Transverse colon (tissue), 3 donors: ENCODE results near the gene PTPRR.

Experiments used
- POLR2A ChIP-seq: fragments of 450-650 bp; IDR thresholded peaks from one replicate; pipeline ENCODE4 v1.6.1; 2016; ENCODE audit warnings: antibody characterized with exemption, mild to moderate bottlenecking, moderate library complexity
- TF ChIP-seq, protein P1 (sequence below), 5 experiments: fragments of 200-600 bp in 3 of 5; fragments of 450-650 bp in 2 of 5; sonication (generic) in 3 of 5; IDR thresholded peaks; 1 replicate in 2 of 5; 2 replicates in 3 of 5; pipeline ENCODE4 v1.5.1; 2016 to 2017; ENCODE audit warnings: antibody characterized with exemption in 5 of 5, inconsistent platforms in 3 of 5, mild to moderate bottlenecking in 2 of 5, moderate library complexity in 1 of 5

DNA sequence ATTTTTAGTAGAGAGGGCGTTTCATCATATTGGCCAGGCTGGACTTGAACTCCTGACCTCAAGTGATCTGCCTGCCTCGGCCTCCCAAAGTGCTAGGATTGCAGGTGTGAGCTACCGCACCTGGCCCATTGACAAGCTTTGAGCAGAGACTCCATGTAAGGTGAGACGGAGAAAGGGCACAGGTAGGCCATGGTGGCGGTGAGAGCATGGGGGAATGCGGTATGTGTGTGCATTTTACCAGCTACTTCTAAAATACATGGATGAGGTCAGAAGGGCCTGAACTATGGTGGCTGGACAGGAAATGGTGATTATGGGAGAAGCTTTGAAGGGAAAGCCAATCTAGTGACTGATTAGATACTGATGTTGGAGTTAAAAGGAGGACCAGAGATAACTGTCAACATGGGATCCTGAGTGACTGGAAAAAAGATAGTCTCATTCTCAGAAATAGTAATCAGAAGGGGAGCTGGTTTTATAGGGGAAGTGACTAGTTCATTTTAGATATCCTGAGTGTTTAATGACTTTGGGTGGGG lies 261.4 kb downstream of the PTPRR start:
- TF ChIP-seq, protein P1, sequence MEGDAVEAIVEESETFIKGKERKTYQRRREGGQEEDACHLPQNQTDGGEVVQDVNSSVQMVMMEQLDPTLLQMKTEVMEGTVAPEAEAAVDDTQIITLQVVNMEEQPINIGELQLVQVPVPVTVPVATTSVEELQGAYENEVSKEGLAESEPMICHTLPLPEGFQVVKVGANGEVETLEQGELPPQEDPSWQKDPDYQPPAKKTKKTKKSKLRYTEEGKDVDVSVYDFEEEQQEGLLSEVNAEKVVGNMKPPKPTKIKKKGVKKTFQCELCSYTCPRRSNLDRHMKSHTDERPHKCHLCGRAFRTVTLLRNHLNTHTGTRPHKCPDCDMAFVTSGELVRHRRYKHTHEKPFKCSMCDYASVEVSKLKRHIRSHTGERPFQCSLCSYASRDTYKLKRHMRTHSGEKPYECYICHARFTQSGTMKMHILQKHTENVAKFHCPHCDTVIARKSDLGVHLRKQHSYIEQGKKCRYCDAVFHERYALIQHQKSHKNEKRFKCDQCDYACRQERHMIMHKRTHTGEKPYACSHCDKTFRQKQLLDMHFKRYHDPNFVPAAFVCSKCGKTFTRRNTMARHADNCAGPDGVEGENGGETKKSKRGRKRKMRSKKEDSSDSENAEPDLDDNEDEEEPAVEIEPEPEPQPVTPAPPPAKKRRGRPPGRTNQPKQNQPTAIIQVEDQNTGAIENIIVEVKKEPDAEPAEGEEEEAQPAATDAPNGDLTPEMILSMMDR (IDR thresholded peaks at IDR 0.05) = no peak
- no peak for TF ChIP-seq POLR2A
